Measurements from ENCODE around the gene ITGAE.
A peak's percentile ranks its signal among the peaks of the same experiment; 100 is the strongest.

ITGAE gene

DNA sequence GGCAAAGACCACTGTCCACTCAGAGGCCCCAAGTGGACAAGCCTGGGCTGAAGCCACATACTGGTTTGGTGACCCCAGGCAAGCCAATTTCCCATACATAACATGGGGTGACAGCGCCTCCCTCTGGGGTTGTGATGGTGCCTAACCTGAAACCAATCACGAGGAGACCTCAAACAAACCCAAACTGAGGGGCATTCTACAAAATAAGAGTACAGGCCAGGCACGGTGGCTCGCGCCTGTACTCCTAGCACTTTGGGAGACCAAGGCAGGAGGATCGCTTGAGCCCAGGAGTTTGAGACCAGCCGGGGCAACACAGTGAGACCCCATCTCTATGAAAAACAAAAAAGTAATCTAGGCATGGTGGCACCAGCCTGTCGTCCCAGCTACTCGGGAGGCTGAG is 108.6 kb downstream of the ITGAE start:
- DNase-seq (ENCODE audit: low read depth) = no peak

- no peak for DNase-seq (ENCODE audit: low read depth)
Observed at GRCh38 chr17:3691617-3692067, 109.3 kb downstream of the ITGAE start.

- DNase-seq (ENCODE audit: low read depth) = no peak
Observed at GRCh38 chr17:3690094-3690715, 110.8 kb downstream of the ITGAE start.

DNA sequence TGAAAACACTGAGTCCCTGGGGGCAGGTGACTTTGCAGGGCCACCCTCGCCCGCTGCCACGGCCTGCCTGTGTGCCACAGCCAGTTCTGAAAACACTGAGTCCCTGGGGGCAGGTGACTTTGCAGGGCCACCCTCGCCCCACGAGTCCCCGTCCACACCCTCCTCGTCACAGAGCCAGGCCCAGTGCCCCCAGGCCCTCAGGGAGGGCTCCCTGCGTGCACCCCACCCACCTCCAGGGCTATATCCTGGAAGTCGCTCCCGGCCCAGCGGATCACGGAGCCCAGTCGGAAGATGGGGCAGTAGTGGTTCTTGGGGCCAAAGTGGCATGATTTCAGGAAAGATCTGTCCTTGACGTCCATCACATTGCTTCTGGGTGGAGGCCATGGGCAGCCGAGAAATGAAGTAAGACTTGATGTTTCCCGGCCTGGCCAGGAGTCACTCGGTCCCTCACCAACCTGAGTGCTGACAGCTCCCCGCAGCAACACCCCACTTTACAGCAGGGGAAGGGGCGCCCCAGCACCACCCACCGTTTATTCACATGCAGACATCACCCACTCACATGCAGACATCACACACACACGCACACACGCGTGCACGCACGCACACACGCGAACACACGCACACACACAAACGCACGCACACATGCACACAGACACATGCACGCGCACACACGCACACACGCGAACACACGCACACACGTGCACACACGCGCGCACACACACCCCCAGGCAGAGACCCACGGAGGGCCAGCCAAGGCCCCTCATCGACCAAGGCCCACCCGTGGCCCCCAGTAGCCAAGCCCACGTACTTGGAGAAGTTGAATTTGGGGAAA is 111.5 kb downstream of the ITGAE start:
- DNase-seq (ENCODE audit: low read depth) = no peak

GRCh38 chr17:3688852-3689261 is 112.1 kb downstream of the ITGAE start:
- no peak for DNase-seq (ENCODE audit: low read depth)

DNA sequence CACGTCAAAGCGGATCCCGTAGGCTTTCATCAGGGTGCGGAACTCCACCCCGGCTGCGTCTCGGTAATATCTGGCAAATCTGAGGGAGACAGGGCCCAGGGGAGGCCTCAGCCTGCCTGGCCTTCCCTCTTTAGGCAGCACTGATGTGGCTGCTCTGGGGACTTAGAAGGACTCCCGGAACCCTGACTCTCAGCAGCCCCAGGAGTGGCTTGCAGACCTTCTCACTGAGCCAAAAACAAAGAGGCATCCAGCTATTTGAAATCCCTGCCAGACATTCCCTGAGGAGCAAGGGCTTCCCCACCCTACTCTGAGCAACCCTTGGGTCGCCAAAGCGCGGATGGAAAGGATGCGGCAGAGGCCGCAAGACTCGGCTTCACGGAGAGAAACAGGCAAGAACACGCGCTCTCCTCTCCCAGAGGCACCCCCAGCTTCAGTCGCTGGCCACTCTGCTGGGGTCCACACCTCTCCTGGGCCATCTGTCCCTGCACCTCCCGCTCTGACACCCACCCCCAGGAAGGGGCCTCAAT is 112.9 kb downstream of the ITGAE start:
- no peak for DNase-seq (ENCODE audit: low read depth)

- DNase-seq (ENCODE audit: low read depth) = no peak
Observed at GRCh38 chr17:3685174-3685573, 115.8 kb downstream of the ITGAE start.

- DNase-seq (ENCODE audit: low read depth) = peak; percentile 49
Observed at GRCh38 chr17:3683054-3683511, 117.9 kb downstream of the ITGAE start.

DNA sequence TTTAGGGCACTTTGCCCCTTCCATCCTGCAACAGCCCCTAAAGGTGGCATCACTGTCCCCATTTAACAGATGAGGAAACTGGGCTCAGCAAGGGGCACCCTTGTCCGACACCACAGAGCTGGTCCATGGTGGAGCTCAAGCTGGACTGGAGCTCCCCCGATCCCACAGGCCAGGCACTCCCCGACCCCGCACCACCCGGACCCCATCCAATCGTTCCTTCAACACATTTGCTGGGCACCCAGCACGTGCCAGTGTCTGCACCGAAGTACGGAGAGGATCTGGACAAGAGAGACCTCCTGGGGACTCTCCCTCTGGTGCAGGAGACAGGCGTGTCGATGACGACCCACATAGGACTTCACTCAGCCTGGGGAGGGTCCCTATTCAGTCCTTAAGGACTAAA is 119.0 kb downstream of the ITGAE start:
- no peak for DNase-seq (ENCODE audit: low read depth)

DNA sequence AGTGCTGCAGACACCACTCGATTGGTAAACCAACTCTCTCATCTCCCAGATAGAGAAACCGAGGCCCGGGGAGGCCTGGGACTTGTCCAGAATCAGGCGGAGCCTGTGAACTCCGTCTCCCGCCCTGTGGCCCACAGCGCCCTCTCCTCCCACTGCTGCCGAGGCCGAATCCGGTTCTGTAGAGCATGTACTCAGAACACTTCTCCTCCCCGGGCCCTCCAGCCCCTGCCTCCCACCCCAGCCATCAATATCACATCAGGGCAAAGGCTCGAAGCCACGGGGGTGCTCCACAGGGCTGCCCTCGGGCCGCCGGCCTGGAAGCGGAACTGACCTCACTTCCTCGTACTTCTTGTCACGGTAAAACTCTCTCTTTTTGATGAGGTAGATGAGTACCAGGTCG is 119.4 kb downstream of the ITGAE start:
- no peak for DNase-seq (ENCODE audit: low read depth)

- no peak for DNase-seq (ENCODE audit: low read depth)
Observed at GRCh38 chr17:3681057-3681456, 119.9 kb downstream of the ITGAE start.

DNA sequence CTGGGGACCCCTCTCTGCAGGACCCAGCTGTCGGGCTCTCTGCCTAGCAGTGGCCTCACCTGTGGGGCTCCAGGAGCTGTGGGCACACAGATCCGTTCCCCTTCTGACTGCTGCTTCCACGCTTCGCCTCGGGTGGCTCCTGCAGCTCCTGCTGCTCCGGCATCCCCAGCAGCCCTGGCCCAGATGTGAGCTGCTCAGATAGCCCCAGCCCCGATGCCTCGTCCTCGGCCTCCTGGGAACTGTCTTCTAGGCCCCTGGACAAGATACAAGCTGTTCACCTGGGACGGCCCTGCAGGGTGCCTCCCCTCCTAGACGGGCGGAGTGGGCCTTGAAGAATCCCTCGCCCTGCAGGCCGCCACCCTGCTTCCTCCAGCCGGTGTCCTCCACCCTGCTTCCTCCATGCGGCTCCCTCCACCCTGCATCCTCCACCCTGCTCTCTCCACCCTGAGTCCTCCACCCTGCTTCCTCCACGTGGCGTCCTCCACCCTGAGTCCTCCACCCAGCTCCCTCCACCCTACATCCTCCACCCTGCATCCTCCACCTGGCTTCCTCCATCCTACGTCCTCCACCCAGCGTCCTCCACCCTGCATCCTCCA is 121.4 kb downstream of the ITGAE start:
- no peak for DNase-seq (ENCODE audit: low read depth)

DNA sequence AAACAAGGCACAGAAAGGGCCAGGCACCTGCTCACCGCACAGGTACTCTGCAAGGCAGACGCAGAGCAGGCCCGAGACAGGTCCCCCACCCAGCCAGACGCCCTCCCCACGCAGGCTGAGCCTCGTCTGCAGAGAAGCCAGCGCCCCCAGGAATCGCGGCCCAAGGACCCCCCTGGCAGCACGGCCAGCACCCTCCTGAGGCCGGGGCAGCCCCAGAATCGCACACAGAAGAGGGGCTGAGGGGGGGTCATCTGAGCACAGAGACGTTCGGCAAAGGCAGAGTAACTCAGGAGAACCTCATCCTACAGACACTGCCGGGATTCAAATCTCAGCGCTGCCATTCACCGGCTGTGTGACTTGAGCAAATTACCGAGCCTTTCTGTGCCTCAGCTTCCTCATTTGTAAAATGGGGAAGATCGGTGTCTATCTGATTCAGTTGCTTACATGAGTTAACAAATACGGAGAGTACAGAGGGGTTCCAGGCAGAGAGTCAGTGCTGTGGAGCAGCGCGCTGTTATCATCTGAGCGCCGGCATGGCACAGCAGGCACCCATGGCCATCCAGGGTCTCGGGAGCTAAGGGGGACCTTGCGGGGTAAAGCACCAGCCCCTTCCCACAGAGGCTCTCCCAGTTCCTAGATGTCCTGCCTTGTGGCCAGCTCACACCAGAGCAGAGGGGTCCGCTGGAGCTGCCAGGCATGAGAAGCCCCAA is 122.0 kb downstream of the ITGAE start:
- no peak for DNase-seq (ENCODE audit: low read depth)

GRCh38 chr17:3678095-3678820 is 122.7 kb downstream of the ITGAE start:
- no peak for DNase-seq (ENCODE audit: low read depth)

GRCh38 chr17:3675886-3676285 is 125.1 kb downstream of the ITGAE start:
- DNase-seq (ENCODE audit: low read depth) = no peak

DNA sequence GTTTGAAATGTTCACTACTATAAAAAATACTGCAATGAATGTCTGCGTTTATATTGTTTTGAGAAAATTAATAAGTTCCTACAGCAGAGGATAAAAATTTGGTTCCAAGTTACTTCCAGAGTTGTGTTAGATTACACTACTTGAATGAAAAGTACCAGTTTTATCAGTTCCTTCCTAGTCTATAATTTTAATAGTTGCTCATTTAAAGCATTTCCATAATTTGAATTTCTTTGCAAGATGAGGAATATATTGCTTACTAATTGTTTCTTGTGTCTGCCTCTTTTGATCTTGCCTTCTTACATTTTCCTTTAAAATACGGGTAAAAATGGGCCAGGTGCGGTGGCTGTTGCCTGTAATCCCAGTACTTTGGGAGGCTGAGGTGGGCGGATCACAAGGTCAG is 128.4 kb downstream of the ITGAE start:
- no peak for DNase-seq (ENCODE audit: low read depth)

- DNase-seq (ENCODE audit: low read depth) = no peak
Observed at GRCh38 chr17:3669548-3669947, 131.4 kb downstream of the ITGAE start.

DNA sequence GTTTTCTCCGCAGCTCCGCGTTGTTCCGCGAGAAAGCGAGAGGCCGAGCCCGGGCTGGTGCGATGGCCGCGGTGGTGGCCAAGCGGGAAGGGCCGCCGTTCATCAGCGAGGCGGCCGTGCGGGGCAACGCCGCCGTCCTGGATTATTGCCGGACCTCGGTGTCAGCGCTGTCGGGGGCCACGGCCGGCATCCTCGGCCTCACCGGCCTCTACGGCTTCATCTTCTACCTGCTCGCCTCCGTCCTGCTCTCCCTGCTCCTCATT is 132.0 kb downstream of the ITGAE start:
- no peak for DNase-seq (ENCODE audit: low read depth)

DNA sequence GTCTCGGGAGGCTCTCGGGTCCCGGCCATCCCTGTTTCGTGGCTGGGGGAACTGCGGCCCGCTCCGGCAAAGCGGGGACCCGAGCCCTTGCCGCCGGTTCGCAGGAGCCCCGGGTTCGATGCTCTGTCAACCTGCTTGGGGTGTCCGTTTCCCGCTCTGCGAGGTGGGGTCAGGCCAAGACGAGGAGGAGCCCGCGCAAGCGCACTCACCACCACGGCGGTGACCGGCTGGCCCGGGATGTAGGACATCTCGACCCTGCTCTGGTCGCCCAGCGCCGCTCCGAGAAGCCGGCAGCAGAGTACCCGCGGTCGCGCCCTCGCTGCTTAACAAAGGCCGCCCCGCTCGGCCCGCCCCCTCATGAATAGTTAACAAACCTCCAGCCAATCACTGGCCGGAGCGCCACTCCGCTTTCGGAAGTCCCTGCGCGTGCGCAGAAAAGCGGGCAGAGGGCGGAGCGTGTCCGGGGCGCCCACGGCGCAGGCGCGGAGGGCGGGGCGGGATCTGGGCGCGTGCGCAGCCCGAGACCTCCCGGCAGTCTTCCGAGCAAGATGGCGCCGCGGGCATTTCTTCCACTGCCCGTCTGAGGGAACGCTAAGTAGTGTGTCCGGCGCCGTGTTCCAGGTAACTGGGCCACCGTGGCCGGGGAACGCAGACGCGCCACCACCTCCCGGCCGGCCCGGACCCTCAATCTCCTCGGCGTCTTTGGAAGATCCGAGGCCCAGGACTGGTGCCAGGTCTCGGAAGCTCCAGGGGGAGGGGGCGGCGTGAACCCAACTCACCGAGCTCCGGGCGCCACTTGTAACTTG is 132.5 kb downstream of the ITGAE start, which contains the start of the genes EMC6 and TAX1BP3:
Gene EMC6, plus strand, starts transcription at position 534 of the 806 bp plus-strand sequence. CDS start 335 bp downstream, outside the sequence.
Gene TAX1BP3, minus strand, starts transcription at position 300 of the 806 bp plus-strand sequence. Its CDS starts 52 bp downstream, at position 248.
- DNase-seq (ENCODE audit: low read depth) = peak; percentile 99
